HL-60/S4 treated with phorbol 12-myristate 13-acetate at 8.2 ng/mL for 4 days and 3 days (cell line): ENCODE data around the gene DHX32.
"Not testable (repeated sequence)": the region's sequence is repeated elsewhere in the genome, so short reads cannot be mapped to it uniquely, and the experiment has no call there.

Experiments
- in situ Hi-C: fragments of 300-500 bp; cut with MboI; formaldehyde crosslinking; loops from 2 replicates; pipeline ENCODE4 v1.15.0; 2022; ENCODE audit warnings: low sequenced_read_pairs

Gene DHX32

DNA sequence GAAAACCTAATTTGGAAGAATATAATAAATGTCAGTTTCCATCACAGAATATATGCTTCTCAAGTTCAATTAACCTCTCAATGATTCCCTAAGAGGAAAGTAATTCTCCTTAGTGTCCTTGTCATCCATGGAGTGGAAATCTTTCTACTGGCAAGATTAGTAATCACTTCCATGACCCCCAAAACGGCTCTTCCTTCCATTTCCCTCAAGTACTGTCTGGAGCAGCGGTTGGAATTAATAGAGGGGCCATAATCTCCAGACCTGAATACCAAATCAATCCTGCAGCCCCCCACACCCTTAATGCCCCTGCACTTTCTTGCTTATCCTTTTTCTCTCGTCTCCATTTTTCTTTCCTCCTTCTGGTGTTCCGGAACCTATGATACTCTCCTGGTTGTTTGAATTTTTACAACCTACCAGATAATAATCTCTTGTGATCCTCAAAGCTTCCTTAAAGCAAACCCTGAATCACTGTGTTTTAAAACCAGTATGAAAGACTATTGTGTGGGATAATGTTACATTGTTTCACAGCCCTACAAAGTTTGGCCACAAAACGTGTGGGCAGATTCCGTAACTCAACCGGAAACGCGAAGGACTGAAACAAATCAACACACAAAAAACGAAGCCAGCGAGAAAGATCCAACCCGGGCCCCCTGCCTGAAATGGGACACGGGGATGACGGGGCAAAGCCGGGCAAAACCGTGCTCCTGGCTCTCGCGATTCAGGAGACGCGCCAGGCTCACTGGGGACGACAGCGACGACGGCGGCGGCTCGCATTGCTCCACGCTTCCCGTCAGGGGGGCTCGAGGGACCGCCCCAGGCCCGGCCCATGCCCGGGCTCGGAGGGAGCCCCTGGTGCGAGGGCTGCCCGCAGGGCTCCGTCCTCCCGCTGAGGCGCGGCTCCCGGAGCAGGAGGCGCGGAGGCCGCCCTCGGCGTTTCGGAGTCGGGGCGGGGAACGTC, 14.3 kb upstream of the DHX32 start:
- in situ Hi-C loops, result not testable (repeated sequence)

DNA sequence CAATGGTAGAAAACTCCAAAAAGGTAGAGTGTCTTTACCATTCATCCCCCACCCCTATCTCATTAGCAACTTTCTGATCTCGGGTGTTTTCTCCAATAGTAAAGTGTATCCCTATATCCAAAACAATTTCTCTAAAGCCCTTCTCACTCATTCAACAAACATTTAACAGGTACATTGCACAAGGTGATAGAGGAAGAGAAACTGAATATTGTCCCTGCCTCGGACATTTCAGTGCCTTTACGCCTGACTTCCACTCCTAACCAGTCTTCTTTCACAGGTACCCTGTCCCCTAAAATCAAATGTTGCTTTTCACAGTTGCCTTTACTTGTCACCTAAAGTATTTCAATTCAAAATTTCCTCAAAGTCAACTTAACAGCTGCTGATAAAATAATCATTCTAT, 13.1 kb upstream of the DHX32 start:
- in situ Hi-C loops, result not testable (repeated sequence)

DNA sequence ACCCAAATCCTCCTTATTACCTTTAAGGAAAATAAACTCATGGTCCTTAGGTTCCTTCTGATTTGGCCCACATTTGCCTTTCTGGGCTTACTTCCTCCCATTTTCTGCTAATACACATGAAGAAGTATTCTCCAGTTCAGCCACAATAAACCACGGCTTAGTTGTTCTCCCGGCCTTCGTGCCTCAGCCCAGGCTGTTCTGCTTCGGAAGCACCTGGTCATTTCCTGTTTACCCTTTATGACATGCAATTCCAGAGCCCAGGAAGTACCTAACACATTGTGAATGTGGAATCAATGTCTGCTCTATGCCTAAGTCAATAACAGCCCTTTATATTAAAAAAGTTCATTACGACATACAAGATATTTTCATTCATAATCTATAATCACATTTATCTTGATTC, 11.3 kb upstream of the DHX32 start:
- in situ Hi-C loops, result not testable (repeated sequence)

DNA sequence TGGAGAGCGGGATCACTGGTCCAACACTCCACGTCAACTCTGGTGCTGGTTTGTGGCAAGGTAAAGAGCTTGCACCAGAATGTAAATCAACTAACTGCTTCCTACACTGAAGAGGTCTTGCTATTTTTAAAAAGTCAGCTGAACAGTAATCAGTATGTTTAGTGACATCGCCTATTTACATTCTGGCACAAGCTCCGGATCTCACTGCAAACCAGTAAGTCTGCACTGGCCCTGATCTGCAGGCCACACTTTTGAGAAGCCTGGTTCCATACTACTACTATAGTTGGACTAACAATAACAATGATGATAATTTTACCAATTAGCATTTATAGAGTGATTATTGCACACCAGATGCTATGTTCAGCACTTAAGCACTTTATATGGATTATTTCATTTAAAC, 8.3 kb upstream of the DHX32 start:
- in situ Hi-C loops, result not testable (repeated sequence)

DNA sequence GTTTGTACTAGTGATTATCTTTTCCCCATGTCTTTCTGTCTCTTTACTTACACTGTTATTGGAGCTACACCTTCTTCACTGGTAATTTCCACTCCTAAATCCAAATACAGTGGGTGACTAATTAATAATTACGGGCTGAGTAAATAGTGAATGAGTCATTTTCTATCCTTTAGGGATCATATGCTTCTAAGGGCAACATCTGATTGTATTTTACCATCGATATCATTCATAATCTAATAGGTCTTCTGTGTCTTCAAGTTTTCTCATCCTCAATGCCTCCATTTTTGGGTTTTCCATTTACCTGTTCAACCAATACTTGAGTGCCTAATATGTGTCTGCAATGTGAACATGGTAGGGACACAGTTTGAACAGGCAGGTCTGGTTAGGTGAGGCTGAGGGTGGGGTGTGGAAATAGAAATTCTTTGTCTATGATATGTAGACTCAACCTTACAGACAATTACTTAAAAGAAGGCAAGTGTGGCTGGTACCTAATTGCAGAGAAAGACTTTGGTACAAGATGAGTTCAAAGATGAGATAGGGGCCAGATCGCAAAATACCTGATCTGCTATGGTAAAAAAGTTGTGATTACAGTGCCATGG, 5.9 kb upstream of the DHX32 start:
- in situ Hi-C loops, result no loop called here

DNA sequence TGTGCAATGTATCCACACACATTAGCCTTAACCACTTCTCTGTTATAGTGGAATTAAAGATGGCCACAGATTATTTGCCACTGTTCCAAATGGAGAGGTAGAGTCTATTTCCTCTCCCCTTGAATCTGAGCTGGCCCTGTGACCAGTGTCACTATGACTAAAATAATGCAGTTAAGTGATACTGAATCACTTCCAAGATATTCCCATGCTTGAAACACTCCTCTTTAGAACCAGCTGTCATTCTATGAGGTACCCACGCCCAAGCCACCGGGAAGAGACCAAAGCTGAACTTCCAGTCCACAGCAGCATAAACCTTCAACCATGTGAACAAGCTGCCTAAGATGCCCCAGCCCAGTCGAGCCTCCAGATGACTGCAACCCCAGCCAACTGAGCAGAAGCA, 2.1 kb upstream of the DHX32 start:
- in situ Hi-C loops, result no loop called here

DNA sequence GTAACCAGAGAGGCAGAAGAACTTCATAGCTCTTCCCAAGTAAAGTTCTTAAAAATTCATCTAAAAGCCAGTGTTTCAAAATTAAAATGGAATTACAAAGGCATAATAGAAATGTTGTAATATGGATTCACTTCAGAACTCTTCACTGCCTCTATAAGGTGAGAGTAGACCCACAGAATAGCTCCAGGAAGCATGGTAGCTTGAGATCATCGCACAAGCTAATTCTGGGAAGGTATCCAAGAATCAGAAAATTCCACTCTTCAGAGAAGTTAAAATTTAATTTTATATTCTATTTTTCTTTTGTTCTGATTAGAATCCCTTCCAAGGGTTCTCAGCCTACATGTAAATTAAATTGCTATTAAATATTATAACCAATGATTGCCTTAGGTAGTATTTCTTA, 1.5 kb upstream of the DHX32 start:
- in situ Hi-C loops, result no loop called here

DNA sequence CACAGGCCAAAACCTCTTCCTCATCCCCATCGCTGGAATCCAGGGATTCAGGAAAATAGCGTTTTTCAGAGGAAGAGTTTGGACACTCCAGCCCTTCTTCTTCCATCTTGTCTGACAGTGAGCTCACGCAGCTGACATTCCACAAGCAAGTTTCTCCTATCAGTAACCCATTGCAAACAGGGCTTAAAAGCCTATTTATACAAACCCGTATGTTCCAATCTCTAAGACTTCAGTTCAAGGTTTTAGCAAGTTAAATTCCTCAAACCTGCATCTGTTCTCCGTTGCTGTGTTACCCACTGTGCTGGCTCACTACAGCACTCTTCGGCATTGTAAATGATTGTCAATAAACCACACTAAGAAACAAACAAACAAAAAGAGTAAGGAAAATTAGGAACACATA, 373 bp downstream of the DHX32 start:
- in situ Hi-C loops, result no loop called here

DNA sequence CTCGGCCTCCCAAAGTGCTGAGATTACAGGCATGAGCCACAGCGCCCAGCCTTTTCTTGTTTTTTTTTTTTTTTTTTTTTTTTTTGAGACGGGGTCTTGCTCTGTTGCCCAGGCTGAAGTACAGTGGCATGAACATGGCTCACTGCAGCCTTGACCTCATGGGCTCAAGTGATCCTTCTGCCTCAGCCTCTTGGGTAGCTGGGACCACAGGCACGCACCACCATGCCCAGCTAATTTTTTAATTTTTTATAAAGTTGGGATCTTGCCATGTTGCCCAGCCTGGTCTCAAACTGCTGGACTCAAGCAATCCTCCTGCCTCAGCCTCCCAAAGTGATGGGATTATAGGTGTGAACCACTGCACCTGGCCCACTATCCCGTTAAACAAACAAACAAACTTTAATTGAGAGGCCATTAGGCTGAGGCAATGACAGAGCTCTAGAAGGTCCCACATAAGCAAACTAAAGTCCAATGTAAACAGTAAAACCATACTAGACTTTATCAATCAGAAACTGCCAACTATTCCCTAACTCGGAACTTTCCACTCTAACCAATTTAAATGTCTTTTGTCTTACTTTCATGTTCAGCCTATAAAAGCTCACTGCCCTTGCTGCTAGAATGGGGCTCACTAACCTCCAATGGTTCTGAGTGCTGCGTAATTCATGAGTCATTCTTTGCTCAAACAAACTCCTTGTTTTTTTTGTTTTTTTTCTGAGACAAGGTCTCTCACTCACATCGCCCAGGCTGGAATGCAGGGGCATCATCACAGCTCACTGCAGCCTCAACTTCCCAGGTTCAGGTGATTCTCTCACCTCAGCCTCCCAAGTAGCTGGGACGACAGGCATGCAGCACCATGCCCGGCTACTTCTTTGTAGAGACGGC, 1.9 kb downstream of the DHX32 start:
- in situ Hi-C loops, result no loop called here

DNA sequence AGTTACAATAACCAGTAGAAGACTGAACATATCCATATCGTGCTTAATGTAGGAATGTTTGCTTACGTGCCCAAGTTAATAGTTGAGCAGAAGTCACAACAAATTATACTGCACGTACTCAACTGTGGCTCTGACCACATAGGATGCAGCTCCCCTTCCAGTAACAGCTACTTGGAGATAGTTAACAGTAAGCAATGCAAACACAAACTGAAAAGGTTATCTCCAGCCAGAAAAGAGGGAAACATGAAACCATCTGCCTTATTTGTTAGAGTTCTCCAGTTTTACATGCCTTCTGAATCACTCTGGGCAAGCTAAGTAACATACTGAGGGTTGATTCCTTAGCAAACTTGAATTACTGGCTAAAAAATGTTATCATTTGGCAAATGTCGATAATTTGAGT, 9.8 kb downstream of the DHX32 start:
- in situ Hi-C loops, result no loop called here

DNA sequence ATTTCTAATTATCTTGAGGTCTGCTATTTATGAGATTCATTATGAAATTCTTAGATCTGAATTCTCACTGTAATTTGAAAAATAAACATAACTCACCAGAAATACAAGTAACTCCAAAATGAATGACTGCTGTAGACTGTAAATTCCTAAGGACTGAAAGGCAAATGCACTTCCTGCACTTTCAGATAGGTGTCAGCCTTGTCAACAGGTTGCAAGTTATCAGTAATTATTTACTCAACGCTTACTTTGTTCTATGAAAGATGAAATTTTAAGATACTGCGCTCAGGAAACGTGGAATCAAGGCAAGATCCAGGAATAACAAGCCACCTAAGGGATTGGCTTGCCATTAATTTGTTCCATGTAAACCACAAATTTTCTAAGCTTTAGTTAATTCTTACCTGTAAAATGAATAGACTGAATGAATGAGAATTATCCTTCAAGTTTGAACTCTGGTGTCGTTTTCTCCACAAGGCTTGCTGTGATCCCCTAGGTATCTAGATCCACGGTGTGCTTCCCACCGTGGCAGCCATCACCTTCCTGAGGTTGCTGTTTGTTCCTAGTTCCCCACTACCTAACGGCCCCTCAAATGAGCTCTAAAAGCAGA, 12.6 kb downstream of the DHX32 start:
- in situ Hi-C loops, result no loop called here

DNA sequence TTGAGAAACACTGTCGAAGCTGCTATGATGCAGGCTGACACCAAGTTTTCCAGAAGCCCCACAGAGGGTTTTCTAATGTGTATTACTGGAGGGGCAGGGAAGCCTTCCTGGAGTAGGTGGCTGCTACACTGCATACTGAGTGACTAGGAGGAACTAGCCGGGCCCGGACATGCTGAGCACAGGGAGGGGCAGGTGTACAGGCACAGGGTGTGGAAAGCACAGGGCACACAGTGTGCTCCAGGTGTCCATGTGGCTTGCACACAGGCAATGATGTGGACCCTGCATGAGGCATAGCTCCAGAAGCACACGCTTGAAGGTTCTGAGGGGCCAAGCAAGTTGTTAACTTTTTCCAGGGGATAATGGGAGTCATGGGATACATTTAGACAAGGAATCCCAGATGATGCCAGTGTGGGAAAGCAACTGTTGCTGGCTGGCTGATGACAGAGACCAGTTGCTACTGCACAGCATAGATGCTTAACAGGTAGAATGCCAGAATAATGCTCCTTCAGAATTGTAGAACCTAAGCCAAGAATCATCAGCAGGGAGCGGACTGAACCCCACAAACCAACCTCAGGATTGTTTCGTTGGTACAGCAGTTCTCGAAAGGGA, 14.6 kb downstream of the DHX32 start:
- in situ Hi-C loops, result no loop called here

DNA sequence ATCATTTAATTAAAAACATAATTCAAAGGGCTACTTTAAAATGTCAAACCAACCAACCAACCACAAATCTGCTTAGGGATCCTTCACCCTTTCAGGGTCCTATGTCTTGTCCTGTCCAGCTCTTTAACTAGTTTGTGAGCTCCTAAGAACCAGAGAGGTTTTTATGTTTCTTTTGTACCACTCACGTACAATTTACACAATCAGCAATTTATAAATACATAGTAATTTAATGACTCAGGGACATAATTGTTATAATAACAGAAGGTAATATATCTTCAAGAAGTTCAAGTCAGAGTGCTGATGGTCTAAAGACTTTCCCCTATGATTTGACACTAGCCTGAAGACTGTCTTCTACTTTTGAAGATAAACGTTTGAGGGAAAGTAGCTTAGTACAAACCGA, 16.0 kb downstream of the DHX32 start:
- in situ Hi-C loops, result no loop called here

DNA sequence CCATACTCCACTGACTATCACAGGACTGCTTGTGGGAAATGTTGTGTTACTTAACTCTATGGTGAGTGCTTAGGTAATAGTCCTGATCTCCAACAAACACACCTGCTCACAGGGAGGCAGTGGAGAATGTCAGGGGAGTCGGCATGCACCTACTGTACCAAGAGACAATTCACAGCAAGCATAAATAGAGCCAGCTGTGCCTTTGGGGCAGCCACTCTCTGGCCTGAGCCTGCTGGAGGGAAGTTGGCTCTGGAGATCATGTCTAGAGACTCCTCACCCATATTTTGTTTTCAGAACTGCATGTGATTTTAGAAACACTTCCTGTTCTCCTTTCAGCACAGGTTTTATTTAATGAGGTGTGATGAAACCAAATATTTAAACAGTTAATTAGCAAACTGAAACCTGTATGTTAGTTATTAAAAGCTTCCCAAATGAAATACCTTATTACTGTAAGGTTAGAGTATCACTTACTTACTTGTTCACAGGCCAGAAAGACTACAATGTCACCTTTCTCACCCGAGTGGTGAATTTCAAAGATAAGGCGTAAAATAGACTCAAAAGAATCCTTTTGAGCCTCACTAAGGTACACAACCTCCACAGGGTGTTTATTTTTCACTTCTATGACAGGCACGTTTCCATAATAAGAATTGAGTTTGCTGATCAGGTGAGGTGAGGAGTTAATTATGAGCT, 21.8 kb downstream of the DHX32 start:
- in situ Hi-C loops, result no loop called here

DNA sequence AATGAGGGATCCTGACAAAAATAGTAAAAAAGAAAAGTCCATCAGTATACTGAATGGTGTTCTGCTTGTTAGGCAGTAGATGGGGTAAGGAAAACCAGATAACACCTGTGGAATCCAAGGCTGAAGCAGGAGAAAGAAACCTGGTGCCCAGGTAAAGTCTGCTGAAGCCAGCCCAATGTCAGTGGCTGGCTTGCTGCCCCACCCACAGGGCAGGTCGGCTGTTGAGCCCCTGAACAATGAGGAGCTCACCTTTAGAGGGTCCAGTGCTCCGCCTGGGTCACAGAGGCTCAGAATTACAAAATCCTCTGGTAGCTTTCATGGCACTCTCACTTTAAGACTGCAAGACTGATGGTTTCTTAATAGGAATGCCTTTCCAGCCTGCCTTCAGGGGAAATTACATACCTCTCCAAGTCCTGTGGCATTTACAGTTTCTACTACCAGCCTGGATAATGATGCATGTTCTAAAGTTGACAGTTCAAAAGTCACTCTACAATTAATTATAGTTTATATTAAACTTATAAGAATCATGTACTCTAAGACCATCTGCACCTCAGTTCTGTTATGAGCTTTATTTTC, 23.8 kb downstream of the DHX32 start:
- in situ Hi-C loops, result no loop called here

DNA sequence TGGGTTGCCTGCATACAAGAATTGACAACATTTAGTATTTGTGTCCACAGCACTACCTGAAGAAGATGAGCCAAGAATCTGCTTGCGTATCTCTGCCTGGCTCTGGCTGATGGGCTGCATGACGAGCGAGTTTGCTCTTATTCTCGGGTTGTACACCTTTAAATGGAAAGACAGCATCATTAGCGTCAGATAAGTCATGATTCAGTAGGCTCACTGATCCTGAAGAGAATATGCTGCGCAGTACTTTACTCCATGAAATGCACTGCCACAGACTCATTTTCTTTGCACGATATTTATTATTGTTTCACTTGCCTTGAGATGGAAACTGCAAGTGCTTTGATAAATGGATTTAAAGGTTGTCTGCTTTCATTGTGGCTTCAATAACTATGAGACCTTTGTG, 28.6 kb downstream of the DHX32 start:
- in situ Hi-C loops, result no loop called here

DNA sequence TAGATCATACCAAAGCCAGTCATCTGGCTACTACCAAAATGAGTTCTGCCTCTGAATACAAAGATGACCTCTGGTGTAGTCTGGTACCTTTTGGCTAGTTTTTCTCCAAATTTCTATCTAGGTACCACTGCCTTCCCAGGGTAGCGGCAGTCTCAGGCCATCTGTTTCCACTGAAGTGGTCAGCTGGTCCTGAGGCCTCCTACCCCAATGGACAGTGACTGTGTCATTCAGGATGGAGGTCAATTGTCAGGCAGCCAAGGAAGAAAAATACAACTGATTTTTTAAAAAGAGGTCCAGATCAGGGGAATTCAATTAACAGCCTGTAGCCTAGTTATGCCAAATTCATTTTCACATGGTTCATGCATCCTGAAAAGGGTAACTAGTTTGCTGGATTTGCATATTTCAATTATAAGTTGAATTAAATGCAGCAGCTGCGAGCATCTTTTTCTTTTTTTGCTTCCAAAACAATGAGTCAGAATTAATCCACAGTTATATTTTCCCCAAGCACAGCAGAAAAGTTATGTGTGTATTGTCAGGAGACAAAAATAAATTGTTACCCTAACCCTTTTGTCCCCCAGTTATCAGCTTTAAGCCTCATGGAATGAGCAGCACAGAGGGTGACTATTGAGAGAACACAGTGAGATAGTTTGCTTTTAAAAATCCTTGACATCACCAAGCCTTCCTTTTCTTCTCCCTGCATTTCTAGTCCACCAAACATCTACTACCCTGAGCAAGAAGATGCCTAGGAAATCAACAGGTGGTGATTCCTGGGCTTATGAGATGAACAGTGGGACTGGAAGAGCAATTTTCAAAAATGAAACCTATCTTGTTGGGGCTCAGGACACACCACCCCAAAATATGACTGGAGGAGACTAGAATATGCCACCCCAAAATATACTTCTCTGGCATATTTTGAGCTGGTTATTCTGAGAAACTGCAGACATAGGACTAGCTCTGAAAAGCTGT, 30.0 kb downstream of the DHX32 start:
- in situ Hi-C loops, result no loop called here

DNA sequence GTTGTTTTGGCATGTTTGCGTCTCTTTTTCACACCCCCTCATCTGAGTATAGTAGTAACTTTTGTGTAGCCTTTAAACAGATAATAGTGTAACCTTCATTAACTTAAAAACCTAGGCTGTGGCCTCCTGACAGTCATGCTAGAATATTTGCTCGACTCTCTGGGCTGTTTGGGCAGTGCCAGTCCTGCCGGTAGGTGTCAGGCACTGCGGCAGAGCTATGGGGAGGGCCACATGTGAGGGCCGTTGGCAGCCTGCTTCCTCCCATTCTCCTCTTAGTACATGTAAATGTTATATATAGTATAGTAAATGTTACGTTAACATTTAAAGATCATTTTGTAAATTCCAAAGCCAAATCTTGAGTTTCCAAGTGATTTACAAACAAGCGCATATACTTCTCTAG, 31.6 kb downstream of the DHX32 start:
- in situ Hi-C loops, result no loop called here

DNA sequence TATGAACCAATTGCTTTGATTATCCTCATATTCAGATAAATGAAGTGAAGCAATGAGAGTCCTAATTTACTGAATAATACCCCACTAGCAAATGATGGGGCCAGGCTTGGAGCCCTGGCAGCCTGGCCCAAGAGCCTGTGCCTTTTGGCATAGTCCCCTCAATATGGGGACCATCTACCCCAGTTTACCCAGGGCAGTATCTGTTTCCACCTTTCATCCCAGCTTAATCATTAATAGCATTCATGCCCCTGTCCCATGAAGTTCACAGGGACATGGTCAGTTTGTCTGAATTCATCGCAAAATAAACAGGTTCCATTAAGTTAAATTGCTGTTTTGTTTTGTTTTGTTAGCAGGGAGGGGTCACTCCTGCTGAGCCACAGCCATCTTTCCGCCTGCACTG, 32.2 kb downstream of the DHX32 start:
- in situ Hi-C loops, result no loop called here
